GM19239 (cell line): ENCODE measurements around the gene IL17RC.

Experiments
- DNase-seq: peaks from one replicate; pipeline ENCODE4 v3.0.0; 2011; ENCODE audit warnings: low spot score; ENCODE audit not compliant: insufficient read length
- FAIRE-seq: peaks from 2 replicates; lab custom pipeline; 2011; peaks lifted over from hg19 to GRCh38; lab: Jason Lieb, UNC

IL17RC gene

GRCh38 chr3:9970020-9970652 lies 53.2 kb downstream of the IL17RC start:
- DNase-seq: no peak
- no peak for FAIRE-seq

DNA sequence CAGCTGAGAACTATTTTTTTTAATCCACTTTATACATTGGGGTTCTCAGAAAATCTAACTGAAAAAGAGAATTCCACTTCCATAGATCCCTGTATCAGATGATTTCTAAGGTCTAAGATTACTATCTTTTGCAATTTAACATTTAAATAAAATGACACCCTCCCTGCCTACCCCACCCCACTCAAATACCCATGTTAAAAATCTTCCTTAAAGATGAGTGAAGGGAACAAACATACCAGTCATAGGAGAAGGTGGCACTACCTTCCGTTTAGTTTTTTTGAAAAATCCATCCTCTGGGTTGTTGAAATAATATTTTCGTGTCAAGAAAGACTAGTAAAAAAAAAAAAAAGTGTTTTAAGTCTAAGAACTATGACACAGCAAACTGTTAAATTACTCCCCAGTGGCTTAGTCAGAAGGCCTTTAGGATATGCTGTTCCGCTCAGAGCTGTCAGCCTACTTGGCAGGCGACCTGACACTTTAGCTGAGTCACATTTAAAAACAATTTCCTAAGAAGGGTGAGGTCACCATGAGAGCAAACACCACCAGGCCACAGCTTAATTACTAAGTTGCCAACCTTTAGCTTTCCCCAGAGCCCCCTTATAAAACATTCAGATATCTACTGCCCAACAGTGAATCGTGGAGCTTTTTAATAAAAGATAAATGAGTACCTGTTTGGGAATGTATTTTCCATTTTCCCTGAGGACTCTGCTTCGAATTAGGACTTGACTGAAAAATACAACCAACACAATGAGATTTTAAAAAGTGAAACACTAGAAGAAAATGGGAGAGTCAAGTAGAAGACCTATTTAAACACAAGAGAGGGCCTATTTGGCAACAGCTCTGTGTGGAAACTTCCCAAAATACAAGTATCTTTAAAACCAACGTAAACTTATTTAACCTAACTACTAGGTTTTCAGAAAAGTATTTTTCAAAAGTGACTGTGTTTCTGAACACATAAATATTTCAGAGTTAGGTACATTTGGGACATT lies 60.1 kb downstream of the IL17RC start:
- no peak for DNase-seq

GRCh38 chr3:9978710-9979305 lies 61.9 kb downstream of the IL17RC start:
- DNase-seq: no peak
- FAIRE-seq: no peak

More for the DNA sequence above, 60.1 kb downstream of the IL17RC start:
- no peak for FAIRE-seq

DNA sequence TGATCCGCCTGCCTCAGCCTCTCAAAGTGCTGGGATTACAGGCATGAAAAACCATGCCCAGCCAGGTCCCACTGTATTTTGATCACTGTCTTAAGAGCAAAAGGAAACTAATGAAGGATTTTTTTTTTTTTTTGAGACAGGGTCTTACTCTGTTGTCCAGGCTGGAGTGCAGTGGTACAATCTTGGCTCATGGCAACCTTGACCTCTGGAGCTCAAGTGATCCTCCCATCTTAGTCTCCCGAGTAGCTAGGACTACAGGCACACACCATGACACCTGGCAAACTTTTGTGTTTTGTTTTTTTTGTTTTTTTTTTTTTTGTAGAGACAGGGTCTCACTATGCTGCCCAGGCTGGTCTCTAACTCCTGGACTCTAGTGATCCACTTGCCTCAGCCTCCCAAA lies 63.4 kb downstream of the IL17RC start:
- FAIRE-seq: no peak
- no peak for DNase-seq
